SH-SY5Y (cell line): Measurements from ENCODE around the gene TRIM26.

ENCODE experiments used
- GATA2 ChIP-seq: IDR thresholded peaks from 2 replicates; pipeline ENCODE4 v1.6.1; 2011; ENCODE audit warnings: mild to moderate bottlenecking, low read depth, low read length
- GATA3 ChIP-seq: IDR thresholded peaks from 2 replicates; pipeline ENCODE4 v1.6.1; 2011; ENCODE audit warnings: low read depth, mild to moderate bottlenecking, low read length, moderate library complexity

TRIM26 gene

DNA sequence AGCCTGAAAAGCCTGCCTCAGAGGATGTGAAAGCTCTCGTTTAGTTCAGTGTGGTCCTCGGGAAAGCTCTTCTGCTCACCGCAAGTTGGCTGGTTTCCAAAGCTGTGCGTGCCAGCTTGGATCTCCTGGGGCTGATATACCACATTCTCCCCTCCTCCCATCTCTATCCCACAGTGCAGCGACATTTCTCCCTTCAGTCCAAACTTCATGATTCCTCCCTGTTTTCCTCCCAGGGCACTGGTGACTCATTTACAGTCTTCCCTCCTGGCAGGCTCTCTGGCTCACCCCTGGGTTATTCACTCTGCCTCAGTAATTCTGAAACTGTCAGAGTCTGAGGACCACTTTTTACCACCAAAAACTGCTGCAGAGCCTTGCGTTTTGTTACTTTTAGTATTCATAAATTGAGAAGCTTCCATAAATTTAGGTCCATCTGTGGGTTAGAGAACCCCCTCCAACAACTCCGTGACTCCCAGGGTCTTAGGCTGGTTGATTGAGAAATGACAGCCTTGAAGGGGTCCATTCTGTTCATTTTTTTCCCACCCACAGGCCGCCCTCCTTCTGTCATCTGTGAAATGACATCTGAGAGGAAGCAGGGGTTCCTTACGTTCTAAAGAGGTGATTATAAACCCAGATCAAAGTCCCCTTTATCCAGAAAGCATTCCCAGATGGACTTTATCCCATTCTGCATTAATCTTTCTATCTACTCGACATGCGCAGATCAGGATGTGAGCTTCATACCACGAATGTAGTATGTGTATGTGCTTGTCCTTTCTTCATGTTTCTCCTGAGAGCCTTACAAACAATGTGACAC is 58.3 kb downstream of the TRIM26 start:
- TF ChIP-seq GATA2 (no peak), GATA3 (no peak)

DNA sequence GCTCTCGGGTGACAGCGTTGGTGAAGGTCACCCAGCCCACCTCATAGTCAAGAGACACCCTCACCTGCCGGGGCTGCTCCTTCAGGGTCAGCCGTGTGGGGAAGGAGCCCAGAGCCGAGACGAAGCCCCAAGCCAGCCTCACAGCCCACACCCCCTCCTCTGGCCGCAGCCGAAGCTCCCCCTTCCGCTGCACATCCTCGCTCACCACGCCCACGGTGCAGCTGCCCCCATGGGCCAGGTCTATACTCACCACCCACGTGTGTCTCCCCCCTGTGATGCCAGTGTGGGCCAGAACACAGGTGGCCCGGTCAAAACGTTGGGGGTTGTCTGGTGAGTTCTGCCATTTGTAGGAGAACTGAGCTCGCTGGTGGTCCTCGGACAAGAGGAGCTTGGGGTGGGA is 59.1 kb downstream of the TRIM26 start:
- no peak for TF ChIP-seq GATA2
- no peak for TF ChIP-seq GATA3

DNA sequence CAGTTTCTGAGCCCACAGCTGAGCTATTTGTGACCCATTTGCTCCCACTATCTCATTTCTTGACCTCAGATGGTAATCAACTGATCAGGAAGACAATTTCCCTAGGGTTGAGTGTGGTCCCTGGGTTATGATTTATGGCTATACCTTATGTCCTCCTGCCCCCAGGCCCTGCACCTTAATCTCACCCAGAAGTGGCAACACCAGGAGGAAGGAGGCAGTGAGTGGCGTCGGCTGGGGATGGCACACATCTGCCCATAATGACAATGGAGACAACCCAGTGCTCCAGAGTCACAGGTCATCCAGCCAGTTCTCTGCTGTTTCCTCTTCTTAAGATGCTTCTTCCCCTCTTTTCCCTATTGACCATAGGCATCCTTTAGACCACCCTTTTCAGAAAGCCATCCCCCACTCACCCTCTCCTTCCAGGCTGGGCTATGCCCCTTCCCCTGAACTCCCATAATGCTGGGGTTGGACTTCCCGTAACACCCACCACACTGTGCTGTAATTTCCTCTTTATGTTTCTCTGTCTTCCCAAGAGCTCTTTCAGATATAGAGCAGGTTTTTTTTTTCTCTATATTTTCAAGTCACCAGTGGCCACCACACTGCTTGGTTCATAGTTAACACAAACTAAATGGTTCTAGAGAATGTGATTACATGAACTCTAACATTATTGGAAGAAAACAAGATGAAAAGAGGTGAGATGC is 60.1 kb downstream of the TRIM26 start:
- TF ChIP-seq GATA2 (no peak), GATA3 (no peak)

DNA sequence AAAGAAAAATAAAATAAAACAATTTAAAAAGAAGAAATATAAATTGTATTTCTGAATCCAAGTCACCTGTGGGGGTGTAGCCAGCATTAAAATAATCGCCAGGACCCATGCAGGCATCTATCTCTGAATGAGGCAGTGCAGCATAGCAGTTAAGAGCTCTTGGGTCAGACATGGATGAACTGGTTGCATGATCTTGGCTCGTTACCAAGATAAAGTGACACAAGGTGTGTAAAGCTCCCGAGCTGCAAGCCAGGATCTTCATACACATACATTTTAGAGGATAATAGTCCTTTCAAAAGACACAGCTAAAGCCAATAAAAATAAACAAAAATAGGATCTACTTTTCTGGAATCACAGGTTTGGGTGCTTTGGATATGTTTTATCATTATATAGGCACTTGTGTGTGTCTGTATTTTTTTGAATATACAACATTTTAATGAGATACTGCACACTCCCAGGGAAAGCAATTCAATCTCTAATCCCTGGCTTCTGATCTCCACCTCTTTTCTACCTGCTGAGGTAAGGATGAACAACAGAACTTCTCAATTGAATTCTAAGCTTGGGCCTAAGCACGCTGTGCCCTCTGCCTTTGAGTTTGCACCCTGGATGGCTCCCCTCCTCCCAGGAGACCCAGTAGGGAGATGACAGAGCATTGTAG is 61.1 kb downstream of the TRIM26 start:
- TF ChIP-seq GATA3: no peak
- no peak for TF ChIP-seq GATA2

DNA sequence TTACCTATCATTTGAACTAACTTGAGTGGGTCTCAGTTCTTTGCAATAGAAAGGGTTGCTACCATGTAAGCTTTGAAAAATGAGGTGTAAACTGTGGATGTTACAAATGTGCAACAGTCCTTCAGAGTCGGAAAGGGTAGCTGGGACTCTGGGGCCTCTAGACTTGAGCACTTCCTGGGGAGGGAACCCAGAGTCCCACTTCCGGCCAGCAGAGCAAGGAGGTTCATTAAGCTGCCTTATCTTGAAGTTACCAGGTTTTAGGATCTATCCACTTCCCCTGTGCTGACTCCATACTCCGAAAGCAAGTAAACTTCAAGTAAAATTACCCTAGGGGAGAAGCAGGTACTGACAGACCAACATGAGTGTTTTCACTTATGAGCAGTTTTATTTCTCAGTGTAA is 61.6 kb downstream of the TRIM26 start:
- no peak for TF ChIP-seq GATA2
- TF ChIP-seq GATA3: no peak

DNA sequence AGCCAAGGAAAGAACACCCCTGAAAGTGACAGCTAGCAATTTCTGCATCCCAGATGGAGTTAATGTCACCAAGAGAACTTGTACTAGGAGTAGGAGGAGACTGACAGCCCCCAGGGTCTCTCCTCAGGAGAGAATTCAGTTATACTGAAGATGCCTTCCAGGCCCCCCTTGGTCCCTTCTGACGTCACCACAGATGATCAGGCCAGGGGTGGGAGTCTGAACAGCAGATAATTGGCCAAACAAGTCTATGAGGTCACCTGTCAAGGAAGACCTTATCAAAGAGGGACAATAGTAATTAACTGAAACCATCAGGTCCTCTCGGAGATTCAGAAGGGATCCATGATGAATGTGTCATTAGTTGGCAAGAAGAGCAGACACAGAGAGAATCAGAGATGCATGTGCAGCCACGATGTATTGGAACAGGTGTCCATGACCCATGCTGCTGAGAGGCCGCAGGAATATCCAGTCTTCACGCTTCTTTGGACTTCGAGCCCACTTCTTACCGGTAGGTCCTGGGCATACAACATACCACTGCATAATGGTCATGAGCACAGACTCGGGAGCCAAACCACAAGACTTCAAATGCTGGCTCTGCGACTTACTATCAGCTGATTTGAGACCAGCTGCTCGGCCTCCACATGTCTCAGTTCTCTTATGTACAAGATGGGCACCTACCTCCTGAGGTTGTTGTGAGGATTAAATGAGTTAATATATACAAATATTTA is 62.4 kb downstream of the TRIM26 start:
- TF ChIP-seq GATA3 (no peak), GATA2 (no peak)

DNA sequence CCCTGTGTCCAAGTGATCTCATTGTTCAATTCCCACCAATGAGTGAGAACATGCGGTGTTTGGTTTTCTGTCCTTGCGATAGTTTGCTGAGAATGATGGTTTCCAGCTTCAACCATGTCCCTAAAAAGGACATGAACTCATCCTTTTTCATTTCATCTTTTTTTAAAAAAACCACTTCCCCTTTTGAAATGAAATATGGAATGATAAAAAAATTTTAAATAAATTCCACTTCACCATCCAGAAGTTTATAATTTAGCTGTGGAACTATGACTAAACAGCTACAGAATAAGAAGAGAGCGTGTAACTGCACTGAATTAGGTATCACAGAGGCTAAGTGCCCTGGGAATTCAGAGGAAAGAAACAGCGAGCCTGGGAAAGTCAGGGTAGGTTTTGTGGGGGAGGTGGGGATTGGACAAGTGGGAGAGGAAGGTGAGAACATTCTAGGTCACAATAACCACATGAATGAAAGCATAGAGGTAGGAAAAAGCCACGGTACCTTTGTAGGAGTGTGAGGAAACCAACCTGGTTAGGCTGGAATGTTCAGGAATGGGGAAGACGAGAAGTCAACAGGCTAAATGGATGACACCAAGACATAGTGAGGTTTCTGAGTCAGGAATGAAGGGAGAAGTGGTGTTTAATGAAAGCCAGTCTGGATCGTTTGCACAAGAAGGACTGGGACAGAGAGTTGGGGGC is 63.2 kb downstream of the TRIM26 start:
- TF ChIP-seq GATA2: no peak
- no peak for TF ChIP-seq GATA3

DNA sequence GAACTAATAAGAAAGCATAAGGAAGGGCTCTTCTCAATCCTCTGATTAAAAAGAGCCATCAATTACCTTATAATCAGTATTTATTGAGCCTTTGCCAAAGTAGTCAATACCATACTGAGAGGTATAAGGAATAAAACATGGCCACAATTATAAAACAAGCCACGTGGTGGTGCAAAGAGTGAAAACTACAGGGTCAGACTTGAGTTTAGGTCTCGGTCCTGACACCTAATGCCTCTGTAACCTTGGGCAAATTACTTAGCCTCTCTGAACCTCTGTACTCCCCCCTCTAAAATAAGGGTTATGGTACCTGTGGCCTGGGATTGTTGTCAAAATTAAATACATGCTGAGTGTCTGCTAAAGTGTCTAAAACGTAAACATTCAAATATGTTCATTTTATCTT is 64.0 kb downstream of the TRIM26 start:
- TF ChIP-seq GATA2 (no peak), GATA3 (no peak)

DNA sequence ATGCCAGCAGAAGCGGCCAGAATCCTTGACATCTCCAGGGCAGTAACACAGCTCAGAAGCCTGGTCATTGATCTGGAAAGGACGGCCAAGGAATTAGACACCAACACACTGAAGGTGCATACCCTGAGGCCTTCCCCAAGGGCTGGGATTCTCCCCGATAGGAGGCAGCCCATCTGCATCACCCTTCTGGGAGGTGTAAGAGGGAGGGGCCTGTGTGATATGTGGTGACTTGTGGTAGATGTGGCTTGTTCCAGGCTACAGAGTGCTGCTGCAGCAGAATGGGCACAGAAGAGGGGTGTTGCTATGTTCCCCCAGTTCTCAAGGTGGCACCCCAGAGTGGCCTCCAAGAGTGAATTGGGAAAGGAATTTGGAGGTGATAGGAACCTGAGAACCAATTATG is 66.1 kb downstream of the TRIM26 start:
- TF ChIP-seq GATA3 (no peak), GATA2 (no peak)

DNA sequence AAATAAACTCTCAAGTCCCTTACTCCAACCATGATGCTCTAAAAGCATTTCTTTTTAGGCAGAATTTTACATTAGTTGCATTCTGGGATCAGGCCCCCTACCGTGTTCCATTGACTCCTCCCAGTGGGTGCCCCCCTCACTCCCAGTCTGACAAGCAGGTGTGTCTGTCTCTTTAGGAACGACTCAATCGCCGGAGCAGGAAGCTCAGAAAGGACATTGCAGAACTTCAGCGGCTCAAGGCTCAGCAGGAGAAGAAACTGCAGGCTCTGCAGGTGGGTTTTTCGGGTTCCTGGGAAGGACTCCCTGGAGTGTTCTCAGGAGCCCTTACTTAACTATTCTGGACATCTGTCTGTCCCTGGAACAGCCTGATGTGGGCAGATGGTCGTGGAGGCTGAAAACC is 67.4 kb downstream of the TRIM26 start:
- TF ChIP-seq GATA2 (no peak), GATA3 (no peak)

DNA sequence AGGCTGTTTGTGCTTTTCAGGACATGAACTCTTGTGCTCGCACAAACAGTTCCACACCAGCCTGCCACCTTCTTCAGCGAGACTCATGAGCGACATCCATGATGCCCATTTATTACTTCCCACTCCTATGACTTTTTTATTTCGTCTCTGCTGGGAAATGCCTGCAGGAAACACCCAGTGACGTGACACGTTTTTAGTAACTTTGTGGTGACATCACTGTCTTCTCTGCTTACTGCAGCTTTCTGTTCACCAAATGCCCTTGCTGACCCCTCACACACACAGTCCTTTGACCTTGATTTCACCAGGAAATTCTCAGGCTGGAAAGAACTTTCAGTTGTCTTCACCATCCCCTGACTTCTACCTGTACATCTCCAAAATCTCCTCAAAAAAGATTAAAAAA is 68.4 kb downstream of the TRIM26 start:
- no peak for TF ChIP-seq GATA3
- TF ChIP-seq GATA2: no peak

DNA sequence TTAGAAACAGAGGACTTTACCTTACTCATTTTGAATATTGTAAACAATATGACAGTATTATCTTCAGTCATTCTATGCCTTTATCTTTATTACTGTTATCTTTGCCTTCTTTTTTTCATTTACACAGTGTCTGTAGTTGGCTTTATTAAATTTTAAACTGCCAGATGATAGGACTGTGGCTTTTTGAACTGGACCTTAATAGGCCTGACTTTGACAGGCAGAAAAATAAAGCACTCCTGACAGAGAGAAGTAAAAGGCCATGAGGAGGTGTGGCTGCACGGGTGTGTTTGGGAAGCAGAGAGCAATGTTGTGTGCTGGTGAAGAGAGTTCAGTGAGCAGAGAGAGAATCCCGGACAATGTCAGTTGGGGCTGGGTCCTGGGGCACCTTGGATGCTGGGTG is 69.4 kb downstream of the TRIM26 start:
- 0 out of 2 replicates have a peak, but pooled peaks have one; percentile 10 for TF ChIP-seq GATA2
- TF ChIP-seq GATA3: no peak

DNA sequence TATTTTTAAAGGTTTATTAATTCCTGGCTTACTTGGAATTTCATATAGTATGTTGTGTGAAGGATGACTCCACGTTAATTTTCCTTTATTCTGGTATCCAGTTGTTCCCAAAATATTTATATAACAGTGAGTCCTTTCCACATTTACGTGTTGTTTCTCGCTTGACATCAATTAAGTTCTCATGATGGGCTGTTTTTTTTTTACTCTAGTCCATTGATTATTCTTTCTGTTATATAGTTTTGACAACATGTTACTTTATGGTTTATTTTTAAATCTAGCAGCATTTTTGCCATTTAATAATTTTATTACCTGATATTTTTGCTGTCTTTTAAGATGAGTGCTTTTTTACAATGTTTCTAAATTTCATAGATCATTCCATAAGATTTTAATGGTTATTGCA is 70.5 kb downstream of the TRIM26 start:
- no peak for TF ChIP-seq GATA2
- TF ChIP-seq GATA3: no peak
